Prostate gland (tissue), 2 donors: ENCODE results near the gene ABCA6.

Experiments
- CTCF ChIP-seq, 4 experiments: fragments of 200-600 bp in 2 of 4; fragments of 450-650 bp in 2 of 4; sonication (generic) in 2 of 4; IDR thresholded peaks; 1 replicate in 3 of 4; 2 replicates in 1 of 4; pipeline ENCODE4 v1.5.1; 2016 to 2019; ENCODE audit warnings: antibody characterized with exemption in 4 of 4, mild to moderate bottlenecking in 2 of 4, moderate library complexity in 2 of 4
- POLR2A ChIP-seq: fragments of 450-650 bp; IDR thresholded peaks from one replicate; pipeline ENCODE4 v1.6.1; 2016; ENCODE audit warnings: antibody characterized with exemption, mild to moderate bottlenecking

DNA sequence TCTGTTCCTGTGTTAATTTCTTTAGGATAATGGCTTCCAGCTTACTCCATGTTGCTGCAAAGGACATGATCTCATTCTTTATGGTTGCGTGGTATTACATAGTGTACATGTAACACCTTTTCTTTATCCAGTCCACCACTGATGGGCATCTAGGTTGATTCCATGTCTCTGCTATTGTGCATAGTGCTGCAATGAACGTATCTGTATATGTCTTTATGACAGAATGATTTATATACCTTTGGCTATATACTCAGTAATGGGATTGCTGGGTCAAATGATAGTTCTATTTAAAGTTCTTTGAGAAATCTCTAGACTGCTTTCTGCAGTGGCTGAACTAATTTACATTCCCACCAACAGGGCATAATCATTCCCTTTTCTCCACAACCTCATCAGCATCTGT lies 47.1 kb upstream of the ABCA6 start:
- no peak for TF ChIP-seq CTCF (IDR thresholded peaks at IDR 0.05)
- no peak for TF ChIP-seq POLR2A
